Mesodermal cell (in vitro differentiated cells): ENCODE data around the gene SCUBE1.

Experiments used
- H3K27ac ChIP-seq: 2 replicates; pipeline ENCODE4 v1.7.0; 2013; ENCODE audit warnings: mild to moderate bottlenecking, low read depth, low read length, moderate library complexity; ENCODE audit not compliant: severe bottlenecking
- H3K36me3 ChIP-seq: 2 replicates; pipeline ENCODE4 v1.7.1; 2013; ENCODE audit warnings: mild to moderate bottlenecking, low read length, moderate library complexity; ENCODE audit not compliant: control insufficient read depth, insufficient read depth
- H3K4me1 ChIP-seq: one replicate; pipeline ENCODE4 v1.7.1; 2013; ENCODE audit warnings: mild to moderate bottlenecking, low read length; ENCODE audit not compliant: insufficient read depth, control insufficient read depth, poor library complexity, severe bottlenecking
- H3K4me3 ChIP-seq: 2 replicates; pipeline ENCODE4 v1.7.0; 2013; ENCODE audit warnings: low read length, control low read depth, mild to moderate bottlenecking; ENCODE audit not compliant: insufficient read depth, poor library complexity, severe bottlenecking; ENCODE audit errors: extremely low read depth
- H3K9me3 ChIP-seq: 2 replicates; pipeline ENCODE4 v1.7.1; 2013; ENCODE audit warnings: mild to moderate bottlenecking, low read length, moderate library complexity; ENCODE audit not compliant: control insufficient read depth
- WGBS, 2 experiments: methylation state at CpG; one replicate each; pipeline ENCODE4 v1.1.5; 2013; ENCODE audit warnings: missing lambda C conversion rate in 2 of 2; ENCODE audit not compliant: insufficient coverage in 2 of 2; 5-methylcytosine and 5-hydroxymethylcytosine counted together

SCUBE1 gene

GRCh38 chr22:43293655-43294392 is 49.3 kb downstream of the SCUBE1 start:
- peak overlapping the region; percentile 73 for H3K27ac ChIP-seq
- no peaks in the 10 kb centered on the region for H3K36me3 ChIP-seq
- peaks cover 24% of the 10 kb centered on the region for H3K4me1 ChIP-seq
- no peak overlapping the region for H3K4me3 ChIP-seq
- 79 to 84% methylated on average over 11 to 14 of the region's 15 CpGs for WGBS, 2 experiments
- no peaks in the 10 kb centered on the region for H3K9me3 ChIP-seq

- H3K9me3 ChIP-seq: no peaks in the 10 kb centered on the region
- 96 to 97% methylated on average over 15 to 17 of the region's 17 CpGs for WGBS, 2 experiments
- H3K4me3 ChIP-seq: no peak overlapping the region
- H3K27ac ChIP-seq: peak overlapping the region; percentile 59
- peaks cover 24% of the 10 kb centered on the region for H3K4me1 ChIP-seq
- H3K36me3 ChIP-seq: no peaks in the 10 kb centered on the region
These were observed 49.9 kb downstream of the SCUBE1 start for GRCh38 chr22:43293259-43293654.

- peaks cover 24% of the 10 kb centered on the region for H3K4me1 ChIP-seq
- 93 to 94% methylated on average over 6 to 7 of the region's 9 CpGs for whole genome bisulfite sequencing, 2 experiments
These were observed 50.5 kb downstream of the SCUBE1 start for GRCh38 chr22:43292630-43293018.

GRCh38 chr22:43291381-43291780 is 51.8 kb downstream of the SCUBE1 start:
- 96 to 98% methylated on average over 14 of the region's 14 CpGs for WGBS, 2 experiments
- Histone ChIP-seq H3K9me3 (no peaks in the 10 kb centered on the region), H3K27ac (no peak overlapping the region), H3K4me3 (no peak overlapping the region), H3K4me1 (peaks cover 24% of the 10 kb centered on the region), H3K36me3 (no peaks in the 10 kb centered on the region)

More at GRCh38 chr22:43292630-43293018, 50.5 kb downstream of the SCUBE1 start:
- H3K9me3 ChIP-seq: no peaks in the 10 kb centered on the region
- H3K27ac ChIP-seq: no peak overlapping the region
- H3K4me3 ChIP-seq: no peak overlapping the region
- H3K36me3 ChIP-seq: no peaks in the 10 kb centered on the region

- H3K4me3 ChIP-seq: no peak overlapping the region
- WGBS, 2 experiments: 85 to 87% methylated on average over 8 to 10 of the region's 10 CpGs
- peaks cover 19% of the 10 kb centered on the region for H3K4me1 ChIP-seq
- H3K27ac ChIP-seq: no peak overlapping the region
- no peaks in the 10 kb centered on the region for H3K36me3 ChIP-seq
- H3K9me3 ChIP-seq: no peaks in the 10 kb centered on the region
These were observed 53.0 kb downstream of the SCUBE1 start for GRCh38 chr22:43289976-43290721.

- Histone ChIP-seq H3K27ac (no peak overlapping the region), H3K9me3 (no peaks in the 10 kb centered on the region), H3K4me1 (peaks cover 13% of the 10 kb centered on the region), H3K36me3 (no peaks in the 10 kb centered on the region), H3K4me3 (no peak overlapping the region)
- 90 to 91% methylated on average over 12 of the region's 13 CpGs for WGBS, 2 experiments
These were observed 53.6 kb downstream of the SCUBE1 start for GRCh38 chr22:43289531-43289963.

GRCh38 chr22:43288807-43289420 is 54.3 kb downstream of the SCUBE1 start:
- 71 to 72% methylated on average over 11 to 12 of the region's 12 CpGs for WGBS, 2 experiments
- H3K4me3 ChIP-seq: no peak overlapping the region
- H3K27ac ChIP-seq: no peak overlapping the region
- no peaks in the 10 kb centered on the region for H3K36me3 ChIP-seq
- peaks cover 7% of the 10 kb centered on the region for H3K4me1 ChIP-seq
- no peaks in the 10 kb centered on the region for H3K9me3 ChIP-seq

- Histone ChIP-seq H3K4me3 (no peak overlapping the region), H3K9me3 (no peaks in the 10 kb centered on the region)
- 89 to 94% methylated on average over 6 to 16 of the region's 16 CpGs for WGBS, 2 experiments
These were observed 54.8 kb downstream of the SCUBE1 start for GRCh38 chr22:43288378-43288777.

GRCh38 chr22:43287441-43287840 is 55.7 kb downstream of the SCUBE1 start:
- Histone ChIP-seq H3K4me1 (no peaks in the 10 kb centered on the region), H3K36me3 (no peaks in the 10 kb centered on the region), H3K27ac (no peak overlapping the region), H3K9me3 (no peaks in the 10 kb centered on the region), H3K4me3 (no peak overlapping the region)
- 79 to 92% methylated on average over 4 of the region's 4 CpGs for WGBS, 2 experiments

More at GRCh38 chr22:43288378-43288777, 54.8 kb downstream of the SCUBE1 start:
- Histone ChIP-seq H3K36me3 (no peaks in the 10 kb centered on the region), H3K4me1 (peaks cover 2% of the 10 kb centered on the region), H3K27ac (no peak overlapping the region)

- H3K36me3 ChIP-seq: no peaks in the 10 kb centered on the region
- no peak overlapping the region for H3K4me3 ChIP-seq
- H3K9me3 ChIP-seq: no peaks in the 10 kb centered on the region
- H3K4me1 ChIP-seq: peaks cover 8% of the 10 kb centered on the region
- H3K27ac ChIP-seq: no peak overlapping the region
- WGBS, 2 experiments: 83 to 86% methylated on average over 2 of the region's 2 CpGs
These were observed 61.8 kb downstream of the SCUBE1 start for GRCh38 chr22:43281394-43281793.
